Stimulated activated CD8-positive, alpha-beta memory T cell treated with anti-CD3 and anti-CD28 coated beads, Interleukin-4, amount 100 ng/mL, for 4 hours (primary cell): ENCODE results near the gene LAMP1.
"Not testable (repeated sequence)": the region's sequence is repeated elsewhere in the genome, so short reads cannot be mapped to it uniquely, and the experiment has no call there.

Experiments
- DNase-seq, 2 donors: peaks; one replicate each; pipeline ENCODE4 v3.0.0-alpha.2; 2020; ENCODE audit warnings: low read depth in 2 of 2, low spot score in 1 of 2

The LAMP1 gene

DNA sequence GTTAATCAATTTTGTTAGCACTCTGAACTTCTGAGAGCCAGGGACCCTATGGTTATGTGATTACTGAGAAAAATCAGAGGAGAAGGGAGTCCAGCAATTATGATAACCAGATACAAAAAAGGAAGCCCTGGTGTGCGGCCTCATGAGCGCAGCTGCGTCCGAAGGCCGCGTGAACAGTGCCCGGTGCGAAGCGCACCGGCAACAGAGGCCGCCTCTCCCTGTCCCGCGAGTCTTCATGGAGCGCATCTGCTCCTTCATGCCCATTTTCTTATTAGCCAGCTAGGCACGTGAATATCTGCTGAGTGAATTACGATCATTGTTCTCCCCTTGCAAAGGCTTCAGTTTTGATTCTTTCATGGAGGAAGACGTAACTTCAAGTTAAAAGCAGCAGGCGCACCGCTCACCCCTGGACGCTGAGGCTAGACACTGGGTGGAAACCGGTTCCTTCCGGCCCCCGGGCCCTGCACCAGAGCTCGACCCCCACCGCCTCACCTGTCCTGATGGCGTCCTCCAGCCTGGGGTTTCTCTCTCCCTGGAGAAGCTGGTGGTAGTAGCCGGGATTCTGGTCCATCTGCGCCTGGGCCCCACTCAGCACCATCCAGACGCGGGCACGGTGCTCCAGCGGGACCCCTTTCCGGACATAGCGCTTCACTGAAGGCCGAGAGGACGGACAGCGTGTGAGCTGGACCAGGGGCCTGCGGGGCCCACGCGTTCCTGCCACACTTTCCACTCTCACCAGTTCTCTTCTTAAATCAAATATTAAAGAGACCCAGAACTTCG lies 58.0 kb downstream of the LAMP1 start:
- DNase-seq, result no peak

DNA sequence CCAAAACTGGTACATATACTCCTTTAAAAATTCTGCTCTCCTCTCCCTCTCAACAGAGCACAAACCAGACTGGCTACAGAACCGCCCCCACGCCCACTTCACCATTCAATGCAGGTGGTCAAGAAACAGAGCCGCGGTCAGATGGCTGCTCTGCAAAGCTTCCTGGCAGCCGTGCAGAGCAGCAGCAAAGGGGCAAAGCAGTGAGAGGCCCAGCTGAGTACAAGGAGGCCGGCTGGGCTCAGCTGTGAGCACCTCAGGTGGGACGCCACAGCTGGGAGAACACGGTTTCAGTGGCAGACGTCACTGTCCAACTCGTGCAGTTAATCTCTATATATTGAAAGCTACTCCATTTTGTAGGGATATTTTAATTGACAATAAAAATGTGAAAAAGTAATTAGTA lies 58.6 kb downstream of the LAMP1 start:
- DNase-seq, result no peak

DNA sequence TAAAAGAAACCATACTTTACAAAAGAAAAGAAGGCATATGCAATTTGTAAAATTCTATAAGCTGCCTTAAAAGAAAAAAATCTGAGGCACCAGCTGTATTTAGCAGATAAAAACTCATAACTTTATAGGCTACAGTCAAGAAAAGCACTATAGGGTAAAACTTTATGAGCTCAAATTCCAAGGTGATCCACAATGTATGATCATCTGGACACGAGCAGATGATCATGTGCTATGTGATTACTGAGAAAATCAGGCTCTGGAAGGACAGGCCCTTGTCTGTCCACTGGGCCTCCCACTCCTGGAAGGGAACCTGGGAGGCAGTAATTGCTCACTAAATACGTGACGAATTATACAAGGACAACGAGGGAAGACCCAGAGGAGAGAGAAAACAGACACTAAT lies 59.6 kb downstream of the LAMP1 start:
- no peak for DNase-seq

DNA sequence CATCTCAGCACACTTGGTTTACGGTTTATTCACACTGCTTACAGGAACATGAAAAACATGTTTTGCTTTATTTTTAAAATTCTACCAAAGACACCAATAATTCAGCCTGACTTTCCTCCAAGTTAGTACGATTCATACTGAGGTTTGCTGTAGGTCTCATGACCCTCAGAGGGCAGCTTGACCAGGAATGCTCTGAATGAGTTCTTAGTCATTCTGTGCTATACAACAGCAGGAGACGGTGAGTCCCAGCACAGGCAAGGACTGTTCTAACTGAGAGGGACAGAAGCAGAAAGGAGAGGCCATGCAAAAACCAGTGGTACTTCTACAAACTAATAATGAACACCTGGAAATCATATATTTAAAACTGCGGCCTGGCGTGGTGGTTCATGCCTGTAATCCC lies 60.5 kb downstream of the LAMP1 start:
- no peak for DNase-seq

DNA sequence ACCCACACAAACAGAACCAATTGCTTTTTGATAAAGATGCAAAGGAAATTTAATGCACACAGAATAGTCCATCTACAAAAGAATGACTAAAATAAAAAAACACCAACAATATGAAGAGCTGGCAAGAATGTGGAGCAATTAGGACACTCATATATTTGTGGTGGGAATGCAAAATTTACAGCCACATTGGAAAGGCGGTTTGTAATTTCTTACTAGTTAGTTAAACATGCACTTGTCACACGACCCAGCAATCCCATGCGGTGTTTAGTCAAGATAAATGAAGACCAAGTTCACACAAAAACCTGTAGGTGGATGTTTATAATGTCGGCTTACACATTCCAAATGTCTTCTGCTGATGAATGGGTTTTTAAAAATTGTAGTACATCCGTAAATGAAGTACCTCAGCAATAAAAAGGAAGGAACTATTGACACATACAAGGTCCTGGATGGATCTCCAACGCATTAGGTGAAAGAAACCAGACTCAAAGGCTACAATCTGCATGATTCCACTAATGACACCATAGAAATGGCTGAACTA lies 61.7 kb downstream of the LAMP1 start:
- DNase-seq, result no peak

DNA sequence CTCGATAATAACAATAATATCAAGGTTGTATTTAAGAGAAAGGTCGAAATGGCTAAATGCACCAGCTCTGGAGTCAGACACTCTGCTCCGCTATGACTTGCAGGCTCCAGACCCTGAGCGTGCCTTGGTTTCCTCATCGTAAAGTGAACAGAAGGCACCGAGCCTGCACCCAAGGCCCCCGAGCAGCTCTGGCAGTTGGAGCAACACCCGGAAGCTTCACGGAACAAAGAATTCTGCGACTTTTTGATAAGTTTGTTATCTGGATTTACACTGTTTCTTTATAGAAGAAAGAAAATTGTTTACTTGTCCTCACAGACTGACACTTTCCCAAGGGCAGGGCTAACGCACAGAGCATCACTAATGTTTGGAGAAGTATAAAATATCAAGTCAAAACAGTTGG lies 62.5 kb downstream of the LAMP1 start:
- no peak for DNase-seq

DNA sequence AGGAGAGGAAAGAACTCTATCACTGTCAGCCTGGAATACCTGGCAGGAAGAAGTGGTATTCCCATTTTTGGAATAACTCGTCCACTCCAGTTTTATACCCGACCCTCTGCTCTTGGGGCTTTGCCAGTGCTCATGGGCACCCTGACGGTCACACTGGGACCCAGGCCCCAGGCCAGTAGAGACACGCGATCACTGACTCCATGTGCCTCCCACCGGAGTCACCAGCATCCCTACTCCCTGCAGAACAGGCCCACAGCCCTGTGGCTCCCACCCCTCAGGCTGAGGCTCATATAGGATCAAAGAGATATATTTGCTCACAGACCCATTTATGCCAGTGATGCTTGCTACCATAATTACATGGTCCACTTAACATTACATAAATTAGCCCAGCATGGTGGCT lies 63.4 kb downstream of the LAMP1 start:
- DNase-seq, result no peak

DNA sequence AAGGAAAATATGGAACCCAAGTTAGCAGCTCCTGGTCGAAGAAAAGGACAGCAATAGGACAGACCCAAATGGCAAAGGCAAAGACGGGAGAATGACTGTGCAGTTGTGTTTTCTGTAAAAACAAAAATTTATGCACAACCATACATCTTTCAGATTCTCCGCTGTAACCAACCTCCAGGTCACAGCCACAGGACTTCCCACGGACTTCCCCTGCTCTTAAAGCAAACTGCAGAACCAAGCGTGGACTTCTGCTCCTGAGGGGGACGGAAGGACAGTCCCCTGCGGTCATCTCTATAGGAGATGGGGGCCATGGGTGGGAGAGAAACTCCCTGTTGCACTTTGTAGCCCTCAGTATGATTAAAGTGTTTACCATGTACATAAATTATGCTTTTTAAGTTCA lies 64.4 kb downstream of the LAMP1 start:
- no peak for DNase-seq

DNA sequence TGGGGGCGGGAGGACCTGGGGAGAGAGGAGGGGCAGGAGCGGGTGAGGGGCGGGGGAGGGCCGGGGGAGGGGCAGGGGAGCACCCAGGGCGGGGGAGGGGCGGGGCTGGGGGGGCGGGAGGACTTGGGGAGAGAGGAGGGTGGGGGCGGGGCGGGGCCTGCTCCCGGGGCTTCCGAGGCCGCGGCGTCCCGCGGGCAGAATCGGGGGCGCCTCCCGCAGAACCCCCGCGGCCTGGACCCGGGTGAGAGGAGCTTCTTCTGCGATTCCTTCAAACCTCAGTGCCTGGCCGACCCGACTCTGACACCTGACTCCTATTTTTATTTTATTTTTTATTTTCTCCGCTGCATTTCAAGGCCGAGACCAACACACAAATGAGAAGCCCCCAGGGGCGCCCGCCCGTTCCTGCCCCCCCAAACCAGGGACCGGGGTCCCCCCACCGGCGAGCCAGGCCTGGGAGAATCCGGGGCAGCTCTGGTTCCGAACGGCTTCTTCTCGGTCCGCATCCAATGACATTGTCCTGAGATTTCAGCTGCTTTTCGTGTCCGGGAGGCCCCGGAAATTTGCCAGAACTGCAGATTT lies 67.4 kb downstream of the LAMP1 start:
- DNase-seq, result no peak

DNA sequence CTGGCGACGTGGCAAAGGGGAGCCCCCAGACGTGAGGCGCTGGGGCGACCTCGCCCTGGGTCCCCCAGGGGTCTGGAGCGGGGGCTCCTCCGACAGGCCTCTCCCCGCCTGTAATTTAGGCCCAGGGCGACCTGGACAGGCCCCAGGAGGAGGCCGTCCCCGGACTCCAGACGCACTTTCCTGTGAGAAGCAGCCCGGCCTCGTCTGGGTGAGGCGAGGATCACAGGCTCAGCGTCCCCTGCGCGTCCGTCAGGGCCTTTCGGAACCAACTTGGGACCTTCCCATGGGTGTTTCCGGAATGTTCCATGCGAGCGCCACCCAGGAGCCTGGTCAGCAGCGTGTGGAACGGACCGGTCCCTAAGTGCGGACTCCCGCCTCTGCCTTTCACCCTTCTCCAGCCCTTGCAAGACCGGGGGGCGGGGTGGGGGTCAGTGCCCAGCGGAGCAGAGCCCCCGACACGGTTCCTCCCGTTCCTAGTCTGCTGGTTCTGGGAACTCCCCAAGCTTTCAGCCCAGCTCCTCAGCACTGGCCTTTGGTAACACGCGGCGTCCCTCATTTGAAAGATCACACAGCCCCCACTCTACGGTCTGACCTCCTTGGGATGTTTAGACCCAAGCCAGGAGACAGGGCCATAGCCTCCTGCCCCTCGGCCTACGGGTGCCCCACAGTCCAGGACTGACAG lies 68.0 kb downstream of the LAMP1 start:
- no peak for DNase-seq

DNA sequence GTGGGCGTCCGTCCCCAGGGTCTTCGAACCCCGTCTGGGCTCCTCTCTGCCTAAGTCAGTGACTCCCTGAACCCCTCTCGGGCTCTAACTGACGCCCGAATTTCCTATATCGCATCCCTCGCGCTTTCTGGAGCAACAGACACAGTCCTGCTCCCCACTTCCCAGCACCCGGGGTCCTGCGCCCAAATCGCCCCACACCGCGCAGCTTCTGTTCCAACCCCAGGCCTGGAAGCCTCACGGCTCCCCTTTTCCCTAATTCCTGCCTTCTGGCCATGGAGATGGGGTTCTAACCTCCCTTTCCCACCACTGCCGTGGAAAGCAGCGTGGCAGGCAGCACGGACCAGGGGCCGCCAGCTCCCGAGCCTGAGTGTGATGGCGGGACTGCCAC lies 68.5 kb downstream of the LAMP1 start:
- no peak for DNase-seq

DNA sequence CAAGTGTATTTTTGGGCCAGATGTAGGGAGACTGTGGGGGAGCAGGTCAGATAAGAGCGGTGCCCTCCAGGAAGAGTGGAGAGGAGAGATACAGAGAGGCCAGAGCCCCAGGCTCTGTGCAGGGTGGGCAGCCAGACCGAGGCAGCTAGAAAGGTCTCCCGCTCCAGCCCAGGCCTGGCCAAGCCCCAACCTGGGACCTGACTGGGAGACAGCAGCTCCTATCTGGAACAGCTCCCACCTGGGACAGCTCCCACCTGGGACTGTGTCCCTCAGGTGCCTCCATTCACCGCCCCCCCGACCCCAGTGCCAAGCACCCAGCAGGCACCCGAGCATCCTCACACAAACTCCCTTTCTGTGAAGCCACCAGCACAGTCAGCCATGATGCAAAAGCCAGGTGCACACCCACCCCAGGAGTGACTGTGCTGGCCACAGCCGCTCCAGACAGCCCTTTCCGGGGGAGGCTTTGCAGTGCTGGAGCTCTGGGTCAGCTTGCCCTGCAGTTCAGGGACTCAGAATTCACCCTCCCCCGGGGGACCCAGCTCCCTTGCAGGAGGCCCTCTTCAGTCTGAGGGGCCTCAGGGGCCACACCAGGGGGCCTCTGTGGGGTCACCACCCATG lies 69.0 kb downstream of the LAMP1 start:
- DNase-seq, result no peak

DNA sequence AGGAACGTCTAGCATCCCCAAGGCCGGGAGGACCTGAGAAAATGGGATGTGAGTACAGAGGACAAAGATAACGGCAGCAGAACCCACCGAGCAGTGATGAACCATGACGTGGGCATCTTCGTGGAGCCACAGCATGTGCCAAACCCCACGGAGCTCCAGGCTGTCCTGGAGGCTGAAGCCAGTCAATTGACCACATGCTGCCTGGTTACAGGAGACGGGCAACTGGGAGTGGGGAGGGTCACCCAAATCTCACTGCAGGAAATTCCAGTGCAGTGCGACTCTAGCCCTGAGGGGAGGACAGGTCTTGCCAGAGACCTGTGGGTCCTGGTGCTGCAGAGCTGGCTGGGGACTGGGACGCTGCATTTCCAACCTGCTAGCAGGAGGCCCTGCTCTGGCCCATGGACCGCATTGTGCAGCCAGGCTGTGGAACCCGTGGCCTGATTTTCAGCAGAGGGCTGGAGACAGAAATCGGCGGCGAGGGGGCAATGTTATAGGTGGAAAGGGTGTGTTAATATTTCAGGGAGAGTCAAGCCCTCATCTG lies 70.1 kb downstream of the LAMP1 start:
- no peak for DNase-seq

DNA sequence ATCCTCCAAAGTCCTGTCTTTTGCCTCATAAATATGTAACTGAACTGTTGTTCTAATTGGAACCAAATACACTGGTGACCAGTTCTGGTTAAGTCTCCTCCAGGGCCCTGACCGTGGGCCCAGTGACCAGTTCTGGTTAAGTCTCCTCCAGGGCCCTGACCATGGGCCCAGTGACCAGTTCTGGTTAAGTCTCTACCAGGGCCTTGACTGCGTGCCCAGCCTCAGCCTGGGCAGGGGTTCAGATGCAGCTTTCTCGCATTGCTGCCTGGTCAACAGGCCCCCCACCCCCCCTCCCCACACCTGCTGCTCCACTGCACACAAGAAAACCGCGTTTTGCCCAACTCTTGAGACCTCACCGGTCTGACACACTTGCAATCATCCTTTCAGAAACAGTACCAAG lies 70.7 kb downstream of the LAMP1 start:
- DNase-seq, result no peak

DNA sequence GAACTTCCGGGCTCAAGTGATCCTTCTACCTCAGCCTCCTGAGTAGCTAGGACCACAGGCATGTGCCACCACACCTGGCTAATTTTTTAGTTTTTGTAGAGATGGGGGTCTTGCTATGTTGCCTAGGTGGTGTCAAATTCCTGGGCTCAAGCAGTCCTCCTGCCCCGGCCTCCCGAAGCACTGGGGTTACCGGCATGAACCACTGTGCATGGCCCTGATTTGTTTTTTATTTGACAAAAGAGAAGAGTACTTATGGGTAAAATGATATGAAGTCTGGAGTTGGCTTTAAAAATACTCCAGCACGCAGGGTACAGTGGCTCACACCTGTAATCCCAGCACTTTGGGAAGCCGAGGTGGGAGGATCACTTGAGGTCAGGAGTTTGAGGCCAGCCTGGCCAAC lies 71.3 kb downstream of the LAMP1 start:
- not testable (repeated sequence) for DNase-seq

DNA sequence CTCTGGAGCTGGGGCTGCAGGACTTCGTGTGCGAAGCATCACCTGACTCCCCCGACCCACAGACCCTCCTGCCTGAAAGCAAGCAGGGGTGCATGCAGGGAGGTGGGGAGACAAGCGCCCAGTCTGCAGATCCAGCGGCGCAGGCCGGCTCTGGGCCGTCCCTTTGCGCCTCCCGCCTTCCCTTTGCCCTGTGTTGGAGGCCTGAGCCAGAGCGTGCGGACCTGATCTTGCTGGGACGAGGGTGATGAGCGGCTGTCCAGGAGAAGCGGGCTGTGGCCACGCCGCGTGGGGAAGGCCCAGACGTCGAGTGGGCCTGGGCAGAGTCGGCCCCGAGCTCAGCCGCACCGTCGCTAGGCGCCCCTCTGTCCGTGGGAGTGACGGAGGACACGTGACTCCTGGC lies 72.2 kb downstream of the LAMP1 start:
- no peak for DNase-seq

DNA sequence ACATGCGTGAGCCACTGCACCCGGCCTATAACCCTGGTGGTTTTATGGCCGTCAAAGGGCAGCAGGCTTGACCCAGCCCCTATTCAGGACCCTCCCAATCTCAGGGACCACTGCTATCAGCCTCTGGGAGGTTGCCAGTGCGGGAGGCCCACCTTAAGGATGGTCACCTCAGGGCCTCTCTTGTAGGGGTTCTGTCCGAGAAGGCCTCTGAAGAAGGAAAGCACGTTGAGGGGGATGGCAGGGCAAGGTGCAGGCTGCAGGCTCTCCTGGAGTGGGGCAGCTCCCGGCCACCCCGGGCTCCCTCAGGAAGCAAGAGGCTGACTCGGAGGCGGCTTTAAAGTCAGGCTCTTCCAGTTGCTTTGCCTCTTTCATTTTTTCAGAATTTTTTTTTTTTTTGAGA lies 72.8 kb downstream of the LAMP1 start:
- no peak for DNase-seq

DNA sequence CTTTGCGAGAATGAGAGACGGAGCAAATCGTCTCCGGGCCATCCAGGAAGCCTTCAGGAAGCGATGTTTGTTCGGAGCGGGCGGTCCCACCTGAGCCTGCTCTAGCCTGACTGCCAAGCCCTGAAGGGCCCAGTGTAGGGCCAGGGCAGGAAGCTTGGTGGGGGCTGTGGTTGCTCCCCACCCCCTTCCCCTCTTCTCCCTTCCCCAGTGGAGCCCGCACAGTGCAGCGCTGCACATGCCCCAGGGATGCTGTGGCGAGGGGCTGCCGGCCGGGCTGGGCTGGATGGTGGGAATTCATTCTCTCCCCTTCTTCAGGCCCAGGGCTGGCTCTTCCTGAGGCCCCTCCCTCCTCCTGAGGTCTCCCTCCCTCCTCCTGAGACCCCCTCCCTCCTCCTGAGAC lies 74.0 kb downstream of the LAMP1 start:
- no peak for DNase-seq

DNA sequence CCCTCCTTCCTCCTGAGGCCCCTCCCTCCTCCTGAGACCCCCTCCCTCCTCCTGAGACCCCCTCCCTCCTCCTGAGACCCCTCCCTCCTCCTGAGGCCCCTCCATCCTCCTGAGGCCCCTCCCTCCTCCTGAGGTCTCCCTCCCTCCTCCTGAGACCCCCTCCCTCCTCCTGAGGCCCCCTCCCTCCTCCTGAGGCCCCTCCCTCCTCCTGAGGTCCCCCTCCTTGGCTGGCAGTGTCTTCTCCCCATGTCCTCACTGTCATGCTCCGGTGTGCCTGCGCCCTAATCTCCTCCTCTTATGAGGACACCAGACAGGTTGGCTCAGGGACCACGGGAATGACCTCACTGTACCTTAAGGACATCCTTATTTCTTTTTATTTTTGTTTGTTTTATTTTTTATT lies 74.7 kb downstream of the LAMP1 start:
- DNase-seq, result not testable (repeated sequence)
